NCI-H2171 (cell line): Measurements from ENCODE around the gene ERBB4.
"Not testable (repeated sequence)": the region's sequence is repeated elsewhere in the genome, so short reads cannot be mapped to it uniquely, and the experiment has no call there.

ENCODE experiments used
- DNase-seq: peaks from one replicate; lab custom pipeline; 2025; lab: John Stamatoyannopoulos, UW

ERBB4 gene

DNA sequence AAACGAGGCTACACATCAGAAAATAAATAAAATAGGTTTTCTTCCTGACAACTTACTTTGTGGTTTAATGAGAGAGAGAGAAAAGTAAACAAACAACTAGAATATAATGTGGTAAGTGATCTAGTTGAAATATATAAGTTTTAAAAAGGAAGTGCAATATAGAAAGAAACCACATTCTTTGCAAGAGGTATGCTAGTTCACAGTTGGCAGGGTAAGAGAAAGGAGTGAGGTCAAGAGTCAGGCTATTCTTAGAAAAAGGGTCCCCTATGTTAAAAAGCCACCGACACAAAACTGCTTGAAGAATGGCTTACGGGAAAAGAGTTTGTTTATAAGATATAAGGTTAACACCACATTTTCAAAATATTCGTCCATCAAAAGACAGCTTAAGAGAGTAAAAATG is 462.1 kb downstream of the ERBB4 start:
- DNase-seq, result no peak

DNA sequence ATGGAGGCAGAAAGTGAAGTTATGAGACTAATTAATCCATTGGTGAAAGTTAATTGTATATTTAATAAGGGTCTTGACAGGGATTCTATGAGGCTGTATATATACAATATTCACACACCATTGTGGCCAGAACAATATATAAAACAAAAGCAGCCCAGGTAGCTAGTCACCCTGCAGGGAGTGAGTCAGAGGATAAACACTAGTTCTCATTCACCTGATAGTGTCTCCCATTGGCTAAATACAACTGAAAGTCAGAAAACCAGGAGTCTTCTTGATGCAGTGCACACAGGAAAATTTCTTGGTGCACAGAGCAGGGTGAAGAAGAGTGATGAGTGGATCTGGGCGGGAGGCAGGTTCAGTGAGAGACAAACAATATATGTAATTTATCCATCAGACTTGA is 465.2 kb downstream of the ERBB4 start:
- DNase-seq, result no peak

- DNase-seq, result no peak
These were observed 472.1 kb downstream of the ERBB4 start for GRCh38 chr2:212066546-212066945.

- DNase-seq, result no peak
These were observed 474.3 kb downstream of the ERBB4 start for GRCh38 chr2:212064318-212064717.

DNA sequence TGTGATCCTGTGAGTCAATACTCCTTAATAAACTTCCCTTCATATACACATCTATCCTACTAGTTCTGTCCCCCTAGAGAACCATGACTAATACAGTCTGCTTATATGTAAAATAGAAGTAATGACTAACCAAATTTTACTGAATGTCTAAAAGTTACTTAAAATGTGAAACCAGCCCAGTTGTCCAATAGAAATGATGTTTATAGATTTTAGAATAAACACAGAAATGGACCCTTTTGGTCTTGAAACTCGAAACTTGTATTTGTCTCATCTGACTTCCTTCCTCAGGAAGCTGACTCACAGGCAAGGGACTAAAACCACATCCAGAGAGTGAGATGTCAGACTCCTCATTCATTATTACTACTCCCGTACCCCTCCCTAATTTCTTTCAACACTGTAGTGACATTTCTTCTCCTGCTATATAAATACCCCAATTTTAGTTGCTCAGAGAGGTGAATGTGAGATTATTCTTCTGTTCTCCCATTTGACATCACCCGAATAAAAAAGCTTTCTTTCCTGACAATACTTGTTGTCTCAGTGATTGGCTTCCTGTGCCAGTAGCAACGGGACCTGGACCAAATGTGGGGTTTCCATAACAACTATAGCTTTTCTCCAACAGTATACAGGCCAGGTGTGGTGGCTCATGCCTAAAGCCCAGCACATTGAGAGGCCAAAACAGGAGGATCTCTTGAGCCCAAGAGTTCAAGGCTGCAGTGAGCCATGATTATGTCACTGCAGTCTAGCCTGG is 486.0 kb downstream of the ERBB4 start:
- DNase-seq, result no peak

- DNase-seq, result no peak
These were observed 487.7 kb downstream of the ERBB4 start for GRCh38 chr2:212050871-212051270.

- DNase-seq, result no peak
These were observed 496.0 kb downstream of the ERBB4 start for GRCh38 chr2:212042562-212042961.

DNA sequence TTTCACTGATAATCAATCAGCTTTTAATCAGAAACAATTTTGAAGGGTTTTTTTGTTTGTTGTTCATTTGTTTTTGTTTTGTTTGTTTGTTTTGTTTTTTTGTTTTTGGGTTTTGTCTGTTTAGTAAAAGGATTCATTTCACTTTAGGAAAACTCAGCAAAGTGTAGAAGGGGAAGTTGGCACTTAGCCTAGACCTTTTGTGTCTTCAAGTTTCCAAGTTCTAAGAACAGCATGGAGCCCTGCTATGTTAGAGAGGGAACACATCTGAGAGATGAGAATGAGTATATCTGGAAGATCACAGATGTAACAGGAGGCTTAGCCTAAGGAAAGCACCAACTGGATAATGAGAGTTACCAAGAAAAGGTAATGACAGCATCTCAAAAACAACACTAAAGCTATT is 501.5 kb downstream of the ERBB4 start:
- DNase-seq, result no peak

DNA sequence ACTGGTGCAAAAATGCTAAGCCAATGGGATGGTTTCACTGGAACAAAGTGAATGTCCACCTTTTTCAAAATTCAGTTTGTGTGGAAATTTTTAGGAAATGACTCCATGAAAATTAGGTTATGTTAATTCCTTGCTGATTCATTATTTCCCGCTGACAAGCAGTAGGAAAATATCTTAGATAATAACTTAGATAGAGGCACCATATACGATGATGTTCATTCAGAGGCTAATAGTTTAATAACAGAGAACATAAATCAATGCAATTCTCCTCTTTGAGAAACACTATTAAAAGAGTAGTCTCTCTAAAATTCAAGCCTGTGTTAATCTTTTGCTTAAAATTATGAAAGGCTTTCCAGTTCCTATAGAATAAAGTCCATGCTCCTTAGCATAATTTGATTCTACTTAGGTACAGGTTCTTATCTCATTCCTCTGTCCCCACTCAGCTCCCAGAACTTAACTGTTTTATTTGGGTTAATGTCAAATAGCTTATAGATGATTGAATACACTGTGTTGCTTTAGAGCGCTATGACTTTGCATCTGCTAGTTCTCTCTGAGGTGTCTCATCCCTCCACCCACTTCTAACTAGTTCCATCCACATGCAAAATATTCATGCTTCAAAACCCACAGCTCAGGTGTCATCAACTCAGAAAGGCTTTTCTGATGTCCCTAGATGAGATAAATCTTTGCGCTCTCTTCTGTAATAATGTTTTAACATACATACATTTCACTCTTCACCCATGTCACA is 503.6 kb downstream of the ERBB4 start:
- DNase-seq, result no peak

GRCh38 chr2:212033888-212034287 is 504.7 kb downstream of the ERBB4 start:
- no peak for DNase-seq

DNA sequence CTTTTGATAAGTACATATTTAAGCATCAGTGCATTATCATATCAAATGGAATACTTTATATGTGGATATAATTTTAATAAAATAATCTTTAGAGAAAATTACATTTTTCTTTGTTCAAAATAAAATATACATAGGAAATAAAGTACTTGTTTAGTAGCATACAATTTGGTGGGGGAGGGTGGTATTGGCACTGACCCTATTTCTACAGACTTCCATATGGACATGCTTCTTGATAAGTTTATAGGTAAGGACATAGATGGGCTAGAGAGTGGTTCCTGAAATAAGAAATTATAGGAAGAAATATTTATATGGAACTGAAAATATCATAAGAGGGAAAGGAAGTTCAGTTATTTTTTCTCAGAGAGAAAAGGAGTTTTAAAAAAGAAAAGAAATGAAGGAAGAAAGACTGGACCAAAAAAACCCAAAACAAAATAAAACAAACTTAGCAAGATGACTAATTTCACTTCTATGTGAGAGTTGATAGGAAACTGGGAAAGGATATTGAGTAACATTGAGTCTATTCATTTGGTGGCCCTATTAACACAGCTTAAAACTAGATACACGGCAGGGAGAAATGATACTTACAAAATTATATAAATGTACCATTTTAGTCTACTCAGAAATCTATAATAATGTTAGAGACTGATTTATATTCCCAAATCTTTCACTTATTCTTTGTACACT is 505.9 kb downstream of the ERBB4 start:
- DNase-seq, result no peak

- no peak for DNase-seq
These were observed 506.6 kb downstream of the ERBB4 start for GRCh38 chr2:212032032-212032431.

GRCh38 chr2:212030709-212031108 is 507.9 kb downstream of the ERBB4 start:
- no peak for DNase-seq

- no peak for DNase-seq
These were observed 509.7 kb downstream of the ERBB4 start for GRCh38 chr2:212028798-212029394.

DNA sequence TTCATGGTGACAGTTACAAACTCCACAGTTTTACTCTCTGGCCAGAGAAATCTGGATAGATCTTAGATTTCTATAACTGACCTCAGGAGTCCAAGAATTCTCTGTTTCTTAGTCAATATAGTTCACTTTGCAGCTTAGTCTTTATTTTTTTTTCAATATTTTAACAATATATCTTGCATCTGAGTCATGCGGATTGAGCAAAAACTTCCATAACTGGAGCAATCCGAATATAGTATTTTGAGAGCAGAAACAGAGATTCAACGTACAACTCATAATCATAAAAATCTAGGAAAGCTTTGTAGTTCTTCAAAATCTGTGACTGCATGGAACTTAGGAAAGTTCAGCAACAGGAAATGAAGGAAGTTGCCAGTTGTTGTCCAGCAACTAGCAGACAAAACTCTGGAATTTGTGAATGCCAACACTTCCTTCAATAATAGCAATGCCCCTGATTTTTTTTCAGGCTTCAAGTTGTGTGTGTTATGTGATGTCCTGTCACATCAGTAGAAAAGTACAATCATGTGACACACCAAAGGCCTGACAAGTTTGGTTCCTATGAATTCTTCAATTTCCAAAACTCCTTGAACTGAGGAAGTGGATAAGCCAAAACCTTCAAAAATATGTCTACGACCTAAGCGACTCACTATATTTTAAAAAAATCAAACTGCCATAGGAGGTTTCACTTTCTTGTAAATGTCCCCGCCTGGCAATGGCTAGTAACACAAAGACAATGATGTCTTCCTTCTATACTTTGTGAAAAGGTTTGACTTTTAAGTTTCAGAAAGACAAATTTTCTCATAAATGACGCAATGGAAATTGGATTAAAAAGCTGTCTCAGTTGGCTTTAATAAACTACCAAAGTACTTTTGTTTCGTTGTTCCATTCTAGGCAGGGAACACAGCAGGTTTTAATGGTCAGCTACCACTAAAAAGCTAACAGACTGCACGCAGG is 510.6 kb downstream of the ERBB4 start:
- DNase-seq, result no peak

DNA sequence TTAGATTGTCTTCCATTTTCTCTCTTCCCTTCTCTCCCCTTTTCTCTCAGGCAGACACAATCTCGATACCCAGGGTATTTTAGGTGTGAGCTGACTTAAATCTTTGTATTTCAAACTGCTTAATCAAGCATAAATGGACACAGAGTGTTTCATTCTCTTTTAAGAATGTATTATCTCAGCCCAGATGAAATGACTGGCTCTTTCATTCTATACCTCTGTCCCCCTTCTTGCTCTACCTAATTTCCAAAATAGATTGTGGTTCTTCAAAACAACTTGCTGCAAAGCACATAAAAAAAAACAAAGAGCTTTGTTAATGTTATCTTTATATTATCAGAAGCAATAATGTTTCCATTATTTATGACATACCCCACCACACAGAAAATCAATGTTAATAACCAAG is 514.6 kb downstream of the ERBB4 start:
- no peak for DNase-seq

DNA sequence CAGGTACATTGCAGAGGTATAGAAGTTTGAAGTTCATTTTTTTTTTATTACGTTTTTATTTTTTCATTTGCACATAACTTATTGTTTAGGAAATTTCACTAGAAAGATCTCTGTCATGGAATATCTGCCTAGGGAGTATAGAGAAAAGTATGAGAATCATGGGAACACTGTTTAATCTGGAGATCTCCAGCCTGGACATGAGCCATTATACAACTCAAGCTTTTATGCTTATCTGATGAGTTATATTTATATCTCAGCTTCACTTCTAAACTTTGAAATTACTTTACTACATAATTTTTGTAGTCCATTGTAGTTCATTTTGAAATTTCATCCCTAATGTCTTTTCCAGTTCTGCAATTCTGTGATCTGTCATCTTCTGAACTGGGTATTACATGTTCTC is 515.6 kb downstream of the ERBB4 start:
- DNase-seq, result no peak

DNA sequence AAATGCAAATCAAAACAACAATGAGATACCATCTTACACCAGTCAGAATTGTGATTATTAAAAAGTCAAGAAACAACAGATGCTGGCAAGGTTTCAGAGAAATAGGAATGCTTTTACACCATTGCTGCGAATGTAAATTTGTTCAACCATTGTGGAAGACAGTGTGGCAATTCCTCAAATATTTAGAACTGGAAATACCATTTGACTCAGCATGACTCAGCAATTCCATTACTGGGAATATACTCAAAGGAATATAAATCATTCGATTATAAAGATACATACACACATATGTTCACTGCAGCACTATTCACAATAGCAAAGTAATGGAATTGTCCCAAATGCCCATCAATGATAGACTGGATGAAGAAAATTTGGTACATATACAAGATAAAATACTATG is 516.7 kb downstream of the ERBB4 start:
- DNase-seq, result no peak

GRCh38 chr2:212015588-212015987 is 523.0 kb downstream of the ERBB4 start:
- no peak for DNase-seq

- no peak for DNase-seq
These were observed 525.0 kb downstream of the ERBB4 start for GRCh38 chr2:212013626-212014025.

DNA sequence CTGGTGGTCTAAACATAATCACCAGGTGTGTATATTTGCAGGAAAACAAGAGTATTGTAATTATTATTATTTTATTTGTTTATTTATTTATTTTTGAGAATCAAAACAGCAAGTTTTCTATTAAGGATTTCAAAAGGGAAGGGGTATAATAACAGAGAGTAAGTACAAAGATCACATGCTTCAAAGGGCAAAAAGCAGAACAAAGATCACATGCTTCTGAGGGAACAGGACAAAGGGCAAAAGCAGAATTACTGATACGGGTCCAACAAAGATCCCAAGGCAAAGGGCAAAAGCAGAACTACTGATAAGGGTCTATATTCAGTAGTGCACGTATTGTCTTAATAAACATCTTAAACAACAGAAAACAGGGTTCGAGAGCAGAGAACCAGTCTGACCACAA is 528.3 kb downstream of the ERBB4 start:
- DNase-seq, result not testable (repeated sequence)

DNA sequence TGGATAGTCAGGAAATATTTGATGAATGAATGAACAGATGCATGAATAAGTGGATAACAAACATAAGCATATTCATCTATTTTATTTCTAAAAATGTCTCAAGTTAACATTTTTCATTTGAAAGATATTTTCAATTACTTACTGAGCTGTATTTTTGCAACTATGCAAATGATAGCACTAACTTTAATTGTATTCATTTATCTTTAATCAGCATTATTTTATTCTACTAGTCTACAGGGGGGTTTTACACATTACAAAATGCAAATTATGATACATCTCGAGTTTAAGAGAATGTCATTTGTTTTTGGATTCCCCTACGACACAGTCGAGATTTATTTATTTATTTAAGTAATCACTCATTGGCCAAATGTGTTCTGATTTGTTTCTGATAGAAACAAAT is 530.6 kb downstream of the ERBB4 start:
- no peak for DNase-seq
